Esophagus squamous epithelium (tissue), 5 donors: ENCODE measurements around the gene NDUFS2. TPM values are rescaled to one million over a fixed set of nuclear protein-coding genes. Genes with fewer than 3 reads are reported as not detected.

Experiments
- DNase-seq: peaks from one replicate; lab custom pipeline; 2025; lab: John Stamatoyannopoulos, UW
- H3K27ac ChIP-seq, 4 donors: fragments of 200-600 bp; sonication (generic); one replicate each; pipeline ENCODE4 v1.5.1; 2016 to 2019; ENCODE audit warnings: mild to moderate bottlenecking in 1 of 4
- H3K27me3 ChIP-seq, 4 donors: fragments of 200-600 bp; sonication (generic); 1 replicate in 3 of 4; 2 replicates in 1 of 4; pipeline versions ENCODE4 v1.5.1 to v1.6.0; 2017 to 2021; ENCODE audit warnings: antibody characterized with exemption in 1 of 4
- H3K36me3 ChIP-seq, 3 donors: fragments of 200-600 bp; sonication (generic); one replicate each; pipeline ENCODE4 v1.5.1; 2016 to 2019
- H3K4me1 ChIP-seq, 3 donors: fragments of 200-600 bp; sonication (generic); one replicate each; pipeline ENCODE4 v1.5.1; 2017 to 2019
- H3K4me3 ChIP-seq, 4 donors: fragments of 200-600 bp; sonication (generic); 1 replicate in 3 of 4; 2 replicates in 1 of 4; pipeline ENCODE4 v1.5.1; 2016 to 2019; ENCODE audit warnings: mild to moderate bottlenecking in 2 of 4, moderate library complexity in 1 of 4
- H3K9me3 ChIP-seq, 3 donors: fragments of 200-600 bp; sonication (generic); one replicate each; pipeline ENCODE4 v1.5.1; 2016 to 2019
- CTCF ChIP-seq, 6 experiments: fragments of 450-650 bp in 4 of 6; fragments of 200-600 bp in 2 of 6; sonication (generic) in 2 of 6; IDR thresholded peaks; one replicate each; pipeline ENCODE4 v1.5.1; 2016 to 2019; ENCODE audit warnings: antibody characterized with exemption in 6 of 6, mild to moderate bottlenecking in 4 of 6, moderate library complexity in 4 of 6
- POLR2A ChIP-seq, 4 donors: fragments of 450-650 bp; IDR thresholded peaks; one replicate each; pipeline ENCODE4 v1.6.1; 2017; ENCODE audit warnings: antibody characterized with exemption in 4 of 4, mild to moderate bottlenecking in 4 of 4, moderate library complexity in 3 of 4
- whole genome bisulfite sequencing, 2 donors: methylation state at CpG; one replicate each; pipeline ENCODE4 v1.1.5; 2018; 5-methylcytosine and 5-hydroxymethylcytosine counted together
- intact Hi-C: fragments of 100-400 bp; cut with DNase I; formaldehyde crosslinking; loops from one replicate; pipeline ENCODE4 v1.15.0; 2022
- total RNA-seq, 4 donors: library from RNA; depleted of rRNA; stranded (reverse); fragments of >200 nt; gene quantifications; one replicate each; pipeline ENCODE4 v1.1.0, GENCODE V29; 2016
- donor health status: DM: yes; HTN: yes; CAD: no.

The NDUFS2 gene
- total RNA-seq, 4 donors from 2014 or later = 77.7 to 140 (median 93.7) TPM

DNA sequence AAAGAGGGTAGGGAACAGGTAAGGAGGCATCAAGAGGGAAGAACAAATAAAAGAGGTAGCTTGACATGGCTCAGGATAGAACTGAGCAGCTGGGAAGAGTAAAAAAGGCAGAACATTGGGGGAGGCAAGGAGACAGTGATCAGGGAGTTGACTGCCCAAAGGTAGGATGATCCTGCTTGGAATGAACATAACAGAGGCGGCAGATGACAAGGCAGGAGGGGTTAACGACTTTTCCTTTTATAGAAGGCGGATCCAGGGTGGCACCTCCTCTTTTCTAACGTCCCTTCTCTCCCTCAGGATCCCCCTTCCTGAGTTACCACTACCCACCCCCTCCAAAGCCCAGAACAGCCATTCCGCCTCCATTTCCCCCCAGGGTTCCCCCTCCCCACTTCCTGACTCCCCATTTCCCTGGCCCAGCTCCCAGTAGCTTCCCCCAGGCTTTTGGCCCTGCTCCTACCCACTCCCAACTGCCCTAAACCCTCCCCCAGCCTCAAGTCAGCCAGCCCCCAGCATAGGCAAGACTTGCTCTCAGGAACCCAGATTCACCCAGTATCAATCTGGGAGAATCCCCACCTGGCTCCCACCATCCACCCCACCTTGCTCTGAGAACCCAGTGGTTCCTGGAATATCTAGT is 2.5 kb upstream of the NDUFS2 start:
- Histone ChIP-seq H3K4me1 (peaks cover 43 to 93% (median 84%) of the 10 kb centered on the region in 3 donors), H3K9me3 (no peaks in the 10 kb centered on the region), H3K4me3 (peak overlapping the region in 1 of 4 donors; percentile 65), H3K36me3 (peaks cover 0 to 13% (median 0%) of the 10 kb centered on the region in 3 donors), H3K27ac (peak overlapping the region; percentile 90 to 99 (median 97)), H3K27me3 (no peaks in the 10 kb centered on the region)
- no peak for DNase-seq
- intact Hi-C loops = no loop called here
- TF ChIP-seq POLR2A (IDR thresholded peaks at IDR 0.05) (no peak), CTCF (IDR thresholded peaks at IDR 0.05) (no peak)
- WGBS, 2 donors = 24 to 43% methylated on average over 4 to 5 of the region's 5 CpGs

GRCh38 chr1:161200421-161200991 is 1.7 kb upstream of the NDUFS2 start:
- peak overlapping the region in 1 of 4 donors; percentile 86 for H3K4me3 ChIP-seq
- no peaks in the 10 kb centered on the region for H3K9me3 ChIP-seq
- DNase-seq = no peak
- H3K27me3 ChIP-seq = no peaks in the 10 kb centered on the region
- 42 to 56% methylated on average over 2 to 4 of the region's 5 CpGs for WGBS, 2 donors
- TF ChIP-seq POLR2A (IDR thresholded peaks at IDR 0.05) (no peak), CTCF (IDR thresholded peaks at IDR 0.05) (no peak)
- peaks cover 43 to 93% (median 84%) of the 10 kb centered on the region in 3 donors for H3K4me1 ChIP-seq
- H3K27ac ChIP-seq = peak overlapping the region; percentile 90 to 99 (median 97)
- H3K36me3 ChIP-seq = peaks cover 0 to 22% (median 0%) of the 10 kb centered on the region in 3 donors
- intact Hi-C loops = no loop called here

- peaks cover 43 to 93% (median 83%) of the 10 kb centered on the region in 3 donors for H3K4me1 ChIP-seq
- intact Hi-C loops = no loop called here
- TF ChIP-seq CTCF (IDR thresholded peaks at IDR 0.05) = no peak
- TF ChIP-seq POLR2A (IDR thresholded peaks at IDR 0.05) = no peak
- DNase-seq = no peak
- peak overlapping the region; percentile 90 to 99 (median 97) for H3K27ac ChIP-seq
- no peaks in the 10 kb centered on the region for H3K27me3 ChIP-seq
- 27 to 34% methylated on average over 11 to 12 of the region's 13 CpGs for WGBS, 2 donors
- peak overlapping the region; percentile 58 to 89 (median 80) for H3K4me3 ChIP-seq
- peaks cover 3 to 29% (median 3%) of the 10 kb centered on the region in 3 donors for H3K36me3 ChIP-seq
- H3K9me3 ChIP-seq = no peaks in the 10 kb centered on the region
These were observed 953 bp upstream of the NDUFS2 start for GRCh38 chr1:161200992-161201835.

DNA sequence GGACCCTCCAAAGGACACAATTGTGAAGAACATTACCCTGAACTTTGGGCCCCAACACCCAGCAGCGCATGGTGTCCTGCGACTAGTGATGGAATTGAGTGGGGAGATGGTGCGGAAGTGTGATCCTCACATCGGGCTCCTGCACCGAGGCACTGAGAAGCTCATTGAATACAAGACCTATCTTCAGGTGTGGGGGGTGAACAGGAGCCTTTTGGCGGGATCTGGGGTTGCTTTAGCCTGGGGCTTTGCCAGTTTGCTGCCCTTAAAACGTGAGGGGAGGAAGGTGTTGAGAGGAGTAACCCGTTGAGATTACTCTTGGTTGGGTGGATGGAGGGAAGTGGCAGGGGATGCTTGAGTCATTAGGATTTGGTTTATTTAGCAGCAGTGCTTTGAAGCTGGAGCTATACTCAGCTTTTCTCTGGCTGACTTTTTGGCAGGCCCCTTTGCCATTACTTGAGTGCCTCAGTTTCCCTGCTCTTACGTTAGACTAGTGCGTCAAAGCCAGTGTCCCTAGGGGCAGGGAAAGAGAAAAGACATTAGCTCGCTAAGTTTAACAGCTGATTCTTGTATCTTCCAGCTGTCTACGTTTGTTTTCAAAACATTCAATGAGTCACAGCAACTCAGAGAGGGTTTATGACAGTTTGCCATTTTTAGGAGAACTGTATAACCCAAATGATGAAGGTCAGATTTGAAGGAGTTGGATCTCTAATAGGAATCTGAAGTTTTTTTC is 4.4 kb downstream of the NDUFS2 start:
- intact Hi-C loops = no loop called here
- WGBS, 2 donors = 73 to 75% methylated on average over 11 of the region's 12 CpGs
- peaks cover 25 to 83% (median 35%) of the 10 kb centered on the region in 3 donors for H3K36me3 ChIP-seq
- peak overlapping the region; percentile 37 to 99 (median 89) for H3K27ac ChIP-seq
- H3K27me3 ChIP-seq = no peaks in the 10 kb centered on the region
- H3K9me3 ChIP-seq = no peaks in the 10 kb centered on the region
- peaks cover 8 to 83% (median 40%) of the 10 kb centered on the region in 3 donors for H3K4me1 ChIP-seq
- no peak for TF ChIP-seq POLR2A (IDR thresholded peaks at IDR 0.05)
- peak overlapping the region in 2 of 4 donors; percentile 15 to 29 for H3K4me3 ChIP-seq
- no peak for DNase-seq

GRCh38 chr1:161207173-161207572 is 5.0 kb downstream of the NDUFS2 start:
- Histone ChIP-seq H3K27ac (peak overlapping the region; percentile 37 to 99 (median 89)), H3K4me1 (peaks cover 6 to 79% (median 39%) of the 10 kb centered on the region in 3 donors), H3K27me3 (no peaks in the 10 kb centered on the region), H3K4me3 (peak overlapping the region in 3 of 4 donors; percentile 9 to 29 (median 15)), H3K36me3 (peaks cover 28 to 89% (median 41%) of the 10 kb centered on the region in 3 donors), H3K9me3 (no peaks in the 10 kb centered on the region)
- no peak for DNase-seq
- intact Hi-C loops = no loop called here
- 60 to 76% methylated on average over 4 to 5 of the region's 8 CpGs for WGBS, 2 donors
- TF ChIP-seq CTCF (IDR thresholded peaks at IDR 0.05) (no peak), POLR2A (IDR thresholded peaks at IDR 0.05) (peak in 2 of 4 donors; percentile 33 to 49)
